ENCODE results near the gene OLFM4. TPM values are rescaled to one million over a fixed set of nuclear protein-coding genes. Genes with fewer than 3 reads are reported as not detected.

Gene OLFM4
- total RNA-seq, 1 experiment from 2014 or later: not detected

DNA sequence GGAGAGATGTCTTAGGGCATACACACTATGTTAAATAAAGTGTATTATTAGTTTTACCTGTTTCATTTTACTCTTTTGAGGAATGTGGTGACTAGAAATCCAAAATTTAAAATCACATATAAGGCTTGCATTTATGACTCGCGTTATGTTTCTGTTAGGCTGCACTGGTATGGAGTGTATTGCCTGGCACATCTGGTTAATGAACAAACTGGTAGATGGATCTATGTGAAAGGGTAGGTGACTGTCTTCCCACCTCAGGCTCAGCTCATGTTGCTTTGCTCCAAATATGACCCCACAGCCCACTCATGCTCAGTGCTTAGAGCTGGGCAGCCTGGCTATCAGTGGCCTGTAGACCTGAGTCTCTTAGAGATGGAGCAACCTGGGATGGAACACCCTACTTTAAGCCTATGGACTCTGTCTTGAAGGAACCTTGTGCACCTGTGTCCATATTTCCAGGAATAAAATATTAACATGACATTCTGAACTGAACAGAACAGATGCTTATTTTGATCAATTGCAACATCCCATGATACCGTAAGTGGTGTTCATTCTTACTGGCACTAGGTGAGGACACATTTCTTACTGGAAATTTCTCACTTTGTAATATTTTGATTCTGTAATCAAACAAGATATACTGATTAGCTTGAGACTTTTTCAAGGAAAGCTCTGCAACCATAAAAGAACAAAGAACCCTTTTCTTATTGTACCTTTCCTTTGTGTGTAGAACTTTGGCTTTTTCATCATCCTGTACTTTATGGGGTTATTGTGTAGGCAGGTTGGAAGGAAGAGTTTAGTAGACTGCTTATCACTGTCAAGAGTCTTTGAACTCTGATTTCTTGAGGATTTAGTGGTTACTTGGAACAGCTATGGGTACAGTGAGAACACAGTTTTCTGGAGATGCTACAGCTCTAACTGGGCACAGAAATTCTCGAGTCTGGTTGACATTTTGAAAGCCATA lies 9.6 kb upstream of the OLFM4 start:
- in situ Hi-C loops (cut with HindIII; ENCODE audit: low pct_unique_long_range_greater_than_20kb, low sequenced_read_pairs): no loop called here
- intact Hi-C loops (cut with micrococcal nuclease; ENCODE audit: unreplicated experiment): no loop called here
- no peak for DNase-seq (ENCODE audit: low read depth, low spot score)
- ChIA-PET POLR2A (no interaction called here), CTCF (no interaction called here)
- H3K9me3 ChIP-seq (ENCODE audit: control insufficient read depth, insufficient read depth, low read depth, low read length): no peaks in the 10 kb centered on the region
- H3K4me3 ChIP-seq (ENCODE audit: low read depth in 2 of 2, low read length in 2 of 2): no peak overlapping the region
- no peaks in the 10 kb centered on the region for H3K27me3 ChIP-seq (ENCODE audit: control insufficient read depth, insufficient read depth, low read length)
- no TSS peak for BruUV-seq (replicated peaks)
- no peak for ATAC-seq
- no peaks in the 10 kb centered on the region for H3K36me3 ChIP-seq (ENCODE audit: control insufficient read depth, insufficient read depth, low read length)
- no peaks in the 10 kb centered on the region for H3K4me1 ChIP-seq (ENCODE audit: control insufficient read depth, insufficient read depth, low read length)
- H3K27ac ChIP-seq (ENCODE audit: low read length): no peak overlapping the region
- no peak for TF ChIP-seq POLR2AphosphoS5 (IDR thresholded peaks at IDR 0.05; ENCODE audit: low read depth, low read length)
- TF ChIP-seq SIN3A (IDR thresholded peaks at IDR 0.05; ENCODE audit: borderline replicate concordance, insufficient read depth, low read depth, low read length): no peak
- TF ChIP-seq, protein P1, sequence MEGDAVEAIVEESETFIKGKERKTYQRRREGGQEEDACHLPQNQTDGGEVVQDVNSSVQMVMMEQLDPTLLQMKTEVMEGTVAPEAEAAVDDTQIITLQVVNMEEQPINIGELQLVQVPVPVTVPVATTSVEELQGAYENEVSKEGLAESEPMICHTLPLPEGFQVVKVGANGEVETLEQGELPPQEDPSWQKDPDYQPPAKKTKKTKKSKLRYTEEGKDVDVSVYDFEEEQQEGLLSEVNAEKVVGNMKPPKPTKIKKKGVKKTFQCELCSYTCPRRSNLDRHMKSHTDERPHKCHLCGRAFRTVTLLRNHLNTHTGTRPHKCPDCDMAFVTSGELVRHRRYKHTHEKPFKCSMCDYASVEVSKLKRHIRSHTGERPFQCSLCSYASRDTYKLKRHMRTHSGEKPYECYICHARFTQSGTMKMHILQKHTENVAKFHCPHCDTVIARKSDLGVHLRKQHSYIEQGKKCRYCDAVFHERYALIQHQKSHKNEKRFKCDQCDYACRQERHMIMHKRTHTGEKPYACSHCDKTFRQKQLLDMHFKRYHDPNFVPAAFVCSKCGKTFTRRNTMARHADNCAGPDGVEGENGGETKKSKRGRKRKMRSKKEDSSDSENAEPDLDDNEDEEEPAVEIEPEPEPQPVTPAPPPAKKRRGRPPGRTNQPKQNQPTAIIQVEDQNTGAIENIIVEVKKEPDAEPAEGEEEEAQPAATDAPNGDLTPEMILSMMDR (IDR thresholded peaks at IDR 0.05): no peak
- TF ChIP-seq, protein P2, sequence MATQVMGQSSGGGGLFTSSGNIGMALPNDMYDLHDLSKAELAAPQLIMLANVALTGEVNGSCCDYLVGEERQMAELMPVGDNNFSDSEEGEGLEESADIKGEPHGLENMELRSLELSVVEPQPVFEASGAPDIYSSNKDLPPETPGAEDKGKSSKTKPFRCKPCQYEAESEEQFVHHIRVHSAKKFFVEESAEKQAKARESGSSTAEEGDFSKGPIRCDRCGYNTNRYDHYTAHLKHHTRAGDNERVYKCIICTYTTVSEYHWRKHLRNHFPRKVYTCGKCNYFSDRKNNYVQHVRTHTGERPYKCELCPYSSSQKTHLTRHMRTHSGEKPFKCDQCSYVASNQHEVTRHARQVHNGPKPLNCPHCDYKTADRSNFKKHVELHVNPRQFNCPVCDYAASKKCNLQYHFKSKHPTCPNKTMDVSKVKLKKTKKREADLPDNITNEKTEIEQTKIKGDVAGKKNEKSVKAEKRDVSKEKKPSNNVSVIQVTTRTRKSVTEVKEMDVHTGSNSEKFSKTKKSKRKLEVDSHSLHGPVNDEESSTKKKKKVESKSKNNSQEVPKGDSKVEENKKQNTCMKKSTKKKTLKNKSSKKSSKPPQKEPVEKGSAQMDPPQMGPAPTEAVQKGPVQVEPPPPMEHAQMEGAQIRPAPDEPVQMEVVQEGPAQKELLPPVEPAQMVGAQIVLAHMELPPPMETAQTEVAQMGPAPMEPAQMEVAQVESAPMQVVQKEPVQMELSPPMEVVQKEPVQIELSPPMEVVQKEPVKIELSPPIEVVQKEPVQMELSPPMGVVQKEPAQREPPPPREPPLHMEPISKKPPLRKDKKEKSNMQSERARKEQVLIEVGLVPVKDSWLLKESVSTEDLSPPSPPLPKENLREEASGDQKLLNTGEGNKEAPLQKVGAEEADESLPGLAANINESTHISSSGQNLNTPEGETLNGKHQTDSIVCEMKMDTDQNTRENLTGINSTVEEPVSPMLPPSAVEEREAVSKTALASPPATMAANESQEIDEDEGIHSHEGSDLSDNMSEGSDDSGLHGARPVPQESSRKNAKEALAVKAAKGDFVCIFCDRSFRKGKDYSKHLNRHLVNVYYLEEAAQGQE (IDR thresholded peaks at IDR 0.05; ENCODE audit: insufficient read depth in 1 of 2, low read depth in 2 of 2, low read length in 1 of 2): no peak
- no peak for TF ChIP-seq TCF7L2 (IDR thresholded peaks at IDR 0.05; ENCODE audit: low read depth, low read length)

DNA sequence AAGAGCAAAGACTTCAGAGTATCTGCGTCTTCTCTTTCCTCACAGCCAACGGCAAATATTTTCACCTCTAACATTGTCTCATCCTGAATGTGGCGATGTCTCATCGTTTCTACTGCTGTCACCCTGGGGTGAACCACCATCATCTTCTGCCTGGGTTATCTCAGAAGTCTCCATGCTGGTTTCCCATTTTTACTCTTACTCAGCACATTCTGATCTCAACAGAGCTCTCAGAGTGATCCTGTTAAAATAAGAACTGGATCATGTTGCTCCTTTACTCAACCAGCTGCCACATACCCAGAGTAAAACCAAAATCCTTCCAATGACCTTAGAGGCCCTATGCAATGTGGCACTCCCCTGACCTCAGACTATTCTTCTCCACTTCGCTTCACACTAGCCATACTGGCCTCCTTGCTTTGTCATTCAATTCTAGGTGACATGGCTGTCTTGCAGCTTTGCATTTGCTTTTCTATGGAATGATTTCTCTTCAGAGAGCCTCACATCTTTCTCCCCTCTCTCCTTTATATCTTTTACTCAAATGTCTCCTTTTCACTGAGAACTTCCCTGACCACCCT lies 7.8 kb upstream of the OLFM4 start:
- CTCF ChIA-PET: no interaction called here
- no peaks in the 10 kb centered on the region for H3K4me1 ChIP-seq (ENCODE audit: control insufficient read depth, insufficient read depth, low read length)
- no peak overlapping the region for H3K4me3 ChIP-seq (ENCODE audit: low read depth in 2 of 2, low read length in 2 of 2)
- ATAC-seq (no peak), DNase-seq (ENCODE audit: low read depth, low spot score) (no peak)
- intact Hi-C loops (cut with micrococcal nuclease; ENCODE audit: unreplicated experiment) (no loop called here), in situ Hi-C loops (cut with HindIII; ENCODE audit: low pct_unique_long_range_greater_than_20kb, low sequenced_read_pairs) (no loop called here)
- no TSS peak for BruUV-seq (replicated peaks)
- POLR2A ChIA-PET: no interaction called here
- no peak overlapping the region for H3K27ac ChIP-seq (ENCODE audit: low read length)
- no peaks in the 10 kb centered on the region for H3K27me3 ChIP-seq (ENCODE audit: control insufficient read depth, insufficient read depth, low read length)
- H3K36me3 ChIP-seq (ENCODE audit: control insufficient read depth, insufficient read depth, low read length): no peaks in the 10 kb centered on the region
- no peaks in the 10 kb centered on the region for H3K9me3 ChIP-seq (ENCODE audit: control insufficient read depth, insufficient read depth, low read depth, low read length)
- TF ChIP-seq, protein P1 (IDR thresholded peaks at IDR 0.05): no peak
- TF ChIP-seq TCF7L2 (IDR thresholded peaks at IDR 0.05; ENCODE audit: low read depth, low read length): no peak
- TF ChIP-seq, protein P2 (IDR thresholded peaks at IDR 0.05; ENCODE audit: insufficient read depth in 1 of 2, low read depth in 2 of 2, low read length in 1 of 2): no peak
- no peak for TF ChIP-seq POLR2AphosphoS5 (IDR thresholded peaks at IDR 0.05; ENCODE audit: low read depth, low read length)
- no peak for TF ChIP-seq SIN3A (IDR thresholded peaks at IDR 0.05; ENCODE audit: borderline replicate concordance, insufficient read depth, low read depth, low read length)
